ENCODE results near the gene NXPH4. TPM values are rescaled to one million over a fixed set of nuclear protein-coding genes. Genes with fewer than 3 reads are reported as not detected.

NXPH4 gene
- total RNA-seq, 1 experiment from 2014 or later, result 20.0 TPM

- TF ChIP-seq REST (IDR thresholded peaks at IDR 0.05; ENCODE audit: low read depth), result no peak
- no peak for TF ChIP-seq SRF (IDR thresholded peaks at IDR 0.05; ENCODE audit: low read depth)
- TF ChIP-seq JUND (IDR thresholded peaks at IDR 0.05), result no peak
- TF ChIP-seq SP1 (IDR thresholded peaks at IDR 0.05; ENCODE audit: low read depth), result no peak
- TF ChIP-seq EZH2phosphoT487 (IDR thresholded peaks at IDR 0.05; ENCODE audit: borderline replicate concordance), result no peak
- no peak for TF ChIP-seq ZBTB33 (IDR thresholded peaks at IDR 0.05; ENCODE audit: extremely low read depth, insufficient replicate concordance, low read length)
- TF ChIP-seq SIN3A (IDR thresholded peaks at IDR 0.05; ENCODE audit: low read depth), result no peak
- TF ChIP-seq ZFX (IDR thresholded peaks at IDR 0.05), result no peak
These were observed 1.6 kb downstream of the NXPH4 start (continued) for GRCh38 chr12:57218030-57218853.

All from HCT116 (cell line).